HG03520 (cell line): Measurements from ENCODE around the gene GRHPR.
"Not testable (repeated sequence)": the region's sequence is repeated elsewhere in the genome, so short reads cannot be mapped to it uniquely, and the experiment has no call there.

Experiments used
- ATAC-seq: cut with Tn5 transposase; IDR thresholded peaks from one replicate; pipeline ENCODE4 v1.9.1; 2021; ENCODE audit warnings: mild to moderate bottlenecking, moderate library complexity; ENCODE audit not compliant: unreplicated experiment

The GRHPR gene

DNA sequence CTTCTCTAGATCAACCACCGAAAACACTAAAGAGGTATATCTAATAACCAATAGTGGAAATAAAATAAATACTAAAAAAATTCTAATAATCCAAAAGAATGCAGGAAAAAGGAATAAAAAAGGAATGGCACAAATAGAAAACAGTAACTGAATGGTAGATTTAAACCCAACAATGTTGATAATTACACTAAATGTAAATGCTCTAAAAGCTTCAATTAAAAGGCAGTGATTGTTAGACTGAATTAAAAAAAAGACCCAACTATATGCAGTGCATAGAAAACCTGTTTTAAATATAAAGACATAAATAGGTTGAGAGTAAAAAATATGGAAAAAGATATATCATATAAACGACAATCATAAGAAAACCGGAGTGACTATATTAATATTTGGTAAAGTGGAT lies 51.9 kb downstream of the GRHPR start:
- no peak for ATAC-seq

DNA sequence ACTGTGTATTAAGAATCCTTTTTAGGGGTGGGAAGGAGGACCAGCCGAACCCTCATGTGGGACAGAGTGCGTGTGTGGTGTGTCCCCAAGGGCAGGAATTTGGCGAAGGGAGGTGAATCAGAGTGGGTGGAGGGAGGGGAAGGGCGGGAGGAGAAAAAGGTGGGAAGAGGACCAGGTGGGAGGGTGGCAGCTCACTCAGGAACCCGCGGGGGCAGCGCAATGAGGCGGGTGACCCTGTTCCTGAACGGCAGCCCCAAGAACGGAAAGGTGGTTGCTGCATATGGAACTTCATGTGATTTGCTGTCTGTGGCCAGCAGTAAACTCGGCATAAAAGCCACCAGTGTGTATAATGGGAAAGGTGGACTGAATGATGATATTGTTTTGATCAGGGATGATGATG lies 54.4 kb downstream of the GRHPR start:
- no peak for ATAC-seq

GRCh38 chr9:37477443-37477842 lies 54.9 kb downstream of the GRHPR start:
- not testable (repeated sequence) for ATAC-seq

GRCh38 chr9:37477987-37478619 lies 55.6 kb downstream of the GRHPR start:
- ATAC-seq: not testable (repeated sequence)

- ATAC-seq: no peak
Observed at GRCh38 chr9:37480759-37481158, 58.3 kb downstream of the GRHPR start.

DNA sequence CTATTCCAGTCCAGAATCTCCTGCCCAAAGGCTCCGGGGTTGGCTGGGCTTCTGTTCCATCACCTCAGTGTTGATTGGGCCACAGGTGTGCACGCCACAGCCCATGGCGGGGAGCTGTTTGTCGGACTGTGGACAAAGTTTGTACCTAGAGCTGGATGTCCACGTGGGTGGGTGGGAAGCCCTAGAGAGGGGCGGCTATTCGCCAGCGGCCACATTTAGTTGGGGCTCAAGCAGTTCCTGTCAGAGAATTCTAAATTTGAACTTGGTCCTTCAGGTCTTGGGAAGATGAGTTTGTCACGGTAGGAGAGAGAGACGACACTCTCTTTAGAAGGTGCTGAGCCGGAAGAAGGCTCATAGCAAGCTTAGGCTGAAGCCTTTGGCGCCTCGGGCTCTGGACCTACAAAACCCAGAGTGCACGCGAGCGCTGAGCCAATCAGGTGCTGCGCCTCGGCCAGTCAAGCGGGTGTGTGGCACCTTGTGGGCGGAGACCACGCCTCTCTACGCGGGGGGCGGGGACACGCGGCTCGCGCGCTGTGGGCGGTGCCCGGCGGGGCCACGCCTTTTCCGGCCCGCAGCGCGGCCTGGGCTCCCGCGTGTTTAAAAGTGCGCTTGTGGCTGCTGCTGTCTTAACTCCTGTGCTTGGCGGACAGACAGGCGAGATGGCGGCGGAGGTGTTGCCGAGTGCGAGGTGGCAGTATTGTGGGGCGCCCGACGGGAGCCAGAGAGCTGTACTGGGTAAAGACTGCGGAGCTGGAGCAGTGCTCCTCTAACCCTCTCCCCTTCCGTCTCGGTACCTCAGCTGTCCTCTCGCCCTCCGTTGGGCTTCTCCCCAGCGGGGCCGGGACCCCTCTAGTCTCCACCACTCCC lies 63.1 kb downstream of the GRHPR start, which contains the start of gene POLR1E:
POLR1E (plus strand) TSS at position 560 of the 867 bp plus-strand sequence; CDS start at position 660, 100 bp downstream.
- peak; percentile 91 for ATAC-seq

GRCh38 chr9:37486256-37486615 lies 63.7 kb downstream of the GRHPR start:
- no peak for ATAC-seq
